GM18868 (cell line): ENCODE measurements around the gene EML4.

Experiments used
- ATAC-seq: cut with Tn5 transposase; IDR thresholded peaks from one replicate; pipeline ENCODE4 v1.9.1; 2021; ENCODE audit warnings: mild to moderate bottlenecking, moderate library complexity; ENCODE audit not compliant: unreplicated experiment

EML4 gene

GRCh38 chr2:42298996-42299754 lies 130.0 kb downstream of the EML4 start:
- no peak for ATAC-seq

GRCh38 chr2:42300527-42300926 lies 131.4 kb downstream of the EML4 start:
- no peak for ATAC-seq

- no peak for ATAC-seq
Observed at GRCh38 chr2:42303252-42303651, 134.1 kb downstream of the EML4 start.

DNA sequence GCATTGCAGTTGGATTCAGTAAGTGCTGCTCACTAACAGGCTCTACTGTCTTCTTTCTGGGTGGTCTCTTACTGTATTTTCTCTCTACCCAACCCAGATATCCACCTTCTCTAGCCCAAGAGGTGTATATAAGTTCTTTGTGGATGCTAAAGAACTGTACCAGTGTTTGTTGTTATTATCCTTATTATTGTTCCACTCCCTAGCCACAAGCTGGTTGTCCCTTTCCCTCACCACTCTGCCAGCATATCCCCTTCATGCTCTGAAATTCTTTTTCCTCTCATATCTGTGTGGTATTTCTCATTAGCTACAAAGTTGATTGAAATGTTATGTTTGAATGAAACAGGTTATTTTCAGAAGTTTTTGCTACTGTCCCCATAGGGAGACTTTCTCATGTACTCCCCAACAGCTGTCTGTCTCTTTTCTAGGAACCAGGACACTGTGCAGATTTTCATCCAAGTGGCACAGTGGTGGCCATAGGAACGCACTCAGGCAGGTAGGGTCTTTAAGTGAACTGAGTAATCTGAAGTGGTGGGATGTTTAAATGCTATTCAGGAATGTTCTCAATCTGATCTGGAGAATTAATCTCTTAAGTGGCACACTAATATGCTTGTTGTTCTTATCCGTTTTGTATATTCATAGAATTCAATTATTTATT lies 135.0 kb downstream of the EML4 start:
- ATAC-seq, result no peak

GRCh38 chr2:42307180-42307579 lies 138.0 kb downstream of the EML4 start:
- no peak for ATAC-seq

DNA sequence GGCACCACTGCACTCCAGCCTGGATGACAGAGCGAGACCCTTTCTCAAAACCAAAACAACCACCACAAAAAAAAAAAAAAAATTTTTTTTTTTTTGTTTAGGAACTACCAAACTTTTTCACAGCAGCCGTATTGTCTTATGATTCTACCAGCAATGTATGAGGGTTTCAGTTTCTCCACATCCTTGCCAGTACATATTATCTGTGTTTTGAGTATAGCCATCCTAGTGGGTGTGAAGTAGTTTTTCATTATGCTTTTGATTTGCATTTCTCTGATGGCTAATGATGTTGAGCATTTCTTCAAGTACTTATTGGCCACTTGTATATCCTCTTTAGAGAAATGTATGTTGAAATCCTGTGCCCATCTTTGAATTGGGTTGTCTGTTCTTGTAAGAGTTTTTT lies 140.2 kb downstream of the EML4 start:
- ATAC-seq, result no peak

DNA sequence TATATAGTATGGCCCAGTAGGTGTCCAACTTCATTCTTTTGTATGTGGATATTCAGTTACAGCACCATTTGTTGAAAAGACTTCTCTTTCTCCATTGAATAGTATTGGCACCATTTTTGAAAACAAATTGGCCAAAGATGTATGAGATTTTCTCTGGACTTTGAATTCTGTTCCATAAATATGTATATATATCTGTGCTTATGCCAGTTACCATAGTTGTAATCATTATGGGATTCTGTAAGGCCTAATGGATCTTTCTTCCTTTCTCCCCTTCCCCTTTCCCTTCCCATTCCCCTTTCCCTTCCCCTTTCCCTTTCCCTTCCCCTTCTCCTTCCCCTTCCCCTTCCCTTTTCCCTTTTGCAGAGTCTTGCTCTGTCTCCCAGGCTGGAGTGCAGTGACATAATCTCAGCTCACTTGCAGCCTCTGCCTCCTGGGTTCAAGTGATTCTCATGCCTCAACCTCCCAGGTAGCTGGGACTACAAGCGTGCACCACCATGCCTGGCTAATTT lies 140.9 kb downstream of the EML4 start:
- no peak for ATAC-seq

DNA sequence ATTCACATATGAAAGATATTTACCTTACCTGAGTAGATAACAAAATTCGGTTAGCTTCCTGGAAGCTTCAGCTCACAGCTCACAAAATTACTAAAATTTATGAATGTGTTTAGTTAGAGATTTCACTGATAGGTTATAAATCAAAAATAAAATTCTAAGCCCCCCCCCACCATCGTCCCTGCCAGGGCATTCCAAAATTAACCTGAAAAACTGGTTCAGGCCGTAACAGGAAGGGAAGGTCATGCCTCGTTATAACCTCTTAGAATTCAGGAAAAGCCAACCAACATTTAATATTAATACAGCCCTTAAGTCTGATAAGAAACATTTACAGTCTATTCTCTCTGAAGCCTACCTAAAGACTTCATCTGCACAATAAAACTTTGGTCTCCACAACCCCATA lies 143.0 kb downstream of the EML4 start:
- no peak for ATAC-seq

GRCh38 chr2:42314892-42315468 lies 145.8 kb downstream of the EML4 start:
- ATAC-seq, result no peak

GRCh38 chr2:42315844-42316470 lies 146.8 kb downstream of the EML4 start:
- ATAC-seq, result no peak

- no peak for ATAC-seq
Observed at GRCh38 chr2:42316910-42317309, 147.8 kb downstream of the EML4 start.

DNA sequence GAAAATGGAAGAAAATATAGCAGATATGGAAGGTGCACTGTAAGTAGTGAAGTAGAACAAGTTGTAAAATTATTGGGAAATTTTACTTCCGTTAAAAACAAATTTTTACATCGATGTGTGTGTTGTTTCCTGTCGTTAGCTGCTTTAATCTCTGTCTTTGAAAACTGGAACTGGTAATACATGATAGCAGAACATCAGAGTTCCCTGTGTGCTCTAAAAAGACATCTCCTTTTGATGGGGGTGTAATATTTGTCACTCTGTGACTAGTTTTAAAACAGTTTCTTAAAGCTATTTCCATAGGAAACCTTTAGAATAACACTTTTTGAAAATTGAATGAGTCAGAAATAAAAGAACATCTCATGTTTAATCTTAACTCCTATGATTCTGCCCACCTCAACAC lies 148.3 kb downstream of the EML4 start:
- ATAC-seq, result no peak

DNA sequence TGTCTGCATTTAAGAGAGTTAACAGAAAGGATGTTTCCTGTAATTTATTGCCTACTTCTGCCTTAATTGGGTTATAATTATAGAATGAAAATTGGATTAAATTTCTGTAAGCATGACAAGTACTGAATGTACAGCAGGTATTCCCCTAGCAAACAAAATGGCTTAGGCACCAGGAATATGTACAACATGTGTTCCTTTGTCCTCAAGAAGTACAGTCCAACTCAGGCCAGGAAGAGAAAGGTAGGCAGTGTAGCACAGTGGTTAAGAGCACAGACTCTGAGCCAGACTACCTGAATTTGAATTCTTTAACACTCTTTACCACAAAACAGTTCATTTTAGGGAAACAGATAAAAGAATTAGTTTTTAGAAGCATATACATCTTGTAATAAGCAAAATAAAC lies 148.8 kb downstream of the EML4 start:
- no peak for ATAC-seq

DNA sequence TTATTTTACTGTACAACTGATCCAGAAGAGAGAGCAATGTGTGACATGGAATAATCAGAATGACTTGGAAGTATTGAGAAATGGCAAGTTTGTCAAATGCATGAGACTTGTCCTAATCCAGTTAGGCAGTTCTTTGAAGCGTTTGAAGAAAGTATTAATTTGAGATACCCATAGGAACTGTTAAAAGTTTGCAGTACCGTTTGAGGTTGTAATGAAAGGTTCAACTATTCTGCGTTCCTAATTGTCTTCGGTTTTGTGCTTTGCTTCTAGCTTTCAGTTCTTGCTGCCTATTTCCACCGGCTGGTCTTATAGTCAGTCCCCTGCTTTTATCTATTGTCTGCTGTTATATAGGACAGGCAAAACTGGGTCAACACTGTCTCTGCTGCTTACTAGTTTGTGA lies 150.1 kb downstream of the EML4 start:
- no peak for ATAC-seq

DNA sequence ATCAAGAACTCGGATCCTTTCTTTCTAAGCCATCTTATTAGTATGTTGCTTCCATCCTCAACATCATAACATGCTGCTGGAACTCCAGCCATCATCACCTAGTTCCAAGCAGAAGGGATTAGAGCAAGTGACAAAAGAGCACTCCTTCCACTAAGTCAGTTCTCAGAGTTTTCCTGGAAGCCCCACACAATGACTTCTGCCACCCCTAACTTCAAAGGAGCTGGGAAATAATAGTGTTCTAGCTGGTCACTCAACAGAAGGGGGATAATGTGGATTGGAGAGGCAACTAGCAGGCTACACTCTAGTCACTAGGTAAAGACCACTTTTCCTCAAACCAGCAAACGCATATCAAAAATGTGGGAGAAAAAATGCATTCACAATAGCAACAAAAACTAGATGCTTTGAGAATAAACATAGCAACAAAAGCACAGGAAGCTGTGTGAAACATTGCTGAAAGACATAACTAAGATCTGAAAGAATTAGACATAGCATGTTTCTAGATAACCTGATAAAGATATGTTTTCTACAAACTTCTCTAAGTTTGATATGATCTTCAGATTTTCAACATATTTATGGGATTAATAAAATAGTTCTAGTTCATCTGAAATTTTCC lies 152.4 kb downstream of the EML4 start:
- ATAC-seq, result no peak

GRCh38 chr2:42324244-42324643 lies 155.1 kb downstream of the EML4 start:
- ATAC-seq, result no peak

DNA sequence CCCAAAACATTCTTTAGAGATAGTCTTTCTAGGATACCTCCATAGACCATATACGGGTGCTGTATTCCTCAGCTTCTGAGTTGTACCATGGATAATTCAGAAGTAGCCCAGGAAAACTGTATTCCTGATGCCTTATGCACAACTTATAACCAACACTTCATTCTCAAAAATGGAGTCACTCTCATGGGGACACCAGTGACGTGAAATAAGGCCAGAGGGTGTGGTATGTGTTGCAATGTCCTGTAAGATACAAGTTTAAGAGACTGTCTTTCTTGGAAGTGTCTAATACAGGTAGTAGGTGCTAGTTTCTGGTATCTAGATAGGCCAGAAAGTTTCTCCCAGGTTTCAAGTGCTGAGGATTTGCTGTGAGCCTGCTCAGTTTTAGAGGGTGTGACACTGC lies 155.8 kb downstream of the EML4 start:
- no peak for ATAC-seq

- no peak for ATAC-seq
Observed at GRCh38 chr2:42325609-42326008, 156.5 kb downstream of the EML4 start.

DNA sequence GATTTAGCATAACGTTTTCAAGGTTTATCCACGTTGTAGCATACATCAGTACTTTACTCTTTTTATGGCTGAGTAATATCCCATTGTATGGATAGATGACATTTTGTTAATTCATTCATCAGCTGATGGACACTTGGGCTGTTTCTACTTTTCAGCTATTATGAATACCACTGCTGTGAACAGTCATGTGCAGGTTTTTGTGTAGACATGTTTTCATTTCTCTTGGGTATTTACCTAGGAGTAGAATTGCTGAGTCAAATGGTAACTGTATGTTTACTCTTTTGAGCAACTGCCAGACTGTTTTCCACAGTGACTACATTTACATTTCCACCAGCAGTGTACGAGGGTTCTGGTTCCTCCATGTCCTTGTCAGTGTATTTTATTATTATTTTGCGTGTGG lies 158.0 kb downstream of the EML4 start:
- ATAC-seq, result peak; percentile 83

DNA sequence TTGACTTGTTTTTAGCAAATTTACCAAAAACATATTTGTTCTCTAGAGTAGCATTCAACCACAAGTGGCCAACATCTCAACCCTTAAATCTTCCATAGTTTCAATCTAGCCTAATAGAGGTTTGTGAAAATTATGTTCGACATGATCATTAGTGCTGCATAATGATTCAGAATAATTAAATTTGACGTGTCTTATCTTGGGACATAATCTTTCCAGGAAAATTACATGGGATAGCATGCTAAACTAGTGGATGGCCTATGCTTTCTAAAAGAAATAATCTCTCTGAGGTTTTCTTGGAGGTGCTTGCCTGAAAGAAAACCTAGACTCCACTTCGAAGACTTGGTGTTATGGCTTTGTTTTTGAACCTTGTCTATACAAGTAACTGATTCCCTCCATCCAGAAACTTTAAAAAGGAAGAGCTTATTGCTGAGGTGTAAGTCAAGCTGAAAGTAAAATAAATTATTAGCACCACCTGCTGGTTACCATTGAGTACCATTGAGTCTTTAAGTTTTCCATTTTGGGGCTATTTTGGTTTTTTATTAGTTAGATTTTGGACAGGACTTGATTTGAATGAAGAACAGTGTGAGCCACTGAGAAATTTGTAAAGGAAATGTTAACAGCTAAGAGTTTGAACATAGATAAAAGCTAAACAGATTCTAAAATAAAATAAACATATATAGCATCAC lies 159.1 kb downstream of the EML4 start:
- ATAC-seq, result no peak

GRCh38 chr2:42328923-42329322 lies 159.8 kb downstream of the EML4 start:
- ATAC-seq, result no peak
